Inferior parietal cortex (tissue), 1 donor: ENCODE results near the gene KRTAP5-10.
"Not testable (repeated sequence)": the region's sequence is repeated elsewhere in the genome, so short reads cannot be mapped to it uniquely, and the experiment has no call there.

Experiments used
- DNase-seq: peaks from one replicate; pipeline ENCODE4 v3.0.0-alpha.2; 2016; ENCODE audit errors: extremely low spot score

Gene KRTAP5-10

DNA sequence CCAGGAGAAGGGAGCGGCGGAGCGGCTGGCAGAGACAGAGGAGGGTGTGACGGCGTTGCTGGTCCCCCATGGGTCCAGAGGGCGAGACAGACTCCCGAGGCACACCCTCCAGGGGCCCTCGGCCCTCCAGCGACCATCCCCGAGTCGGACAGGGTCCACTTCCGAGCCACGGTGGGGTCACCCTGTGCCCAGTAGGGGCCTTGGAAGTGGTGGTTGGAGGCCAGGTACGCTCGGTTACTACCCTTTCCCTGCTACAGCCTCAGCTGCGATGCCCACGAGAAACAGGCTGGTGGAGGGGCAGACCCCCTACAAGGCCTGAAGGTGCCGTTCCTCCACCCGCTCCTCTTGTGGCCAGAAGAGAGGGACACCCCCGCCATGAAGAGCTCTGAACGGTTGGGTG, 42.9 kb downstream of the KRTAP5-10 start:
- not testable (repeated sequence) for DNase-seq

GRCh38 chr11:71611218-71611910, 46.0 kb downstream of the KRTAP5-10 start:
- DNase-seq, result not testable (repeated sequence)

- not testable (repeated sequence) for DNase-seq
Observed at GRCh38 chr11:71613931-71614330, 48.6 kb downstream of the KRTAP5-10 start.

DNA sequence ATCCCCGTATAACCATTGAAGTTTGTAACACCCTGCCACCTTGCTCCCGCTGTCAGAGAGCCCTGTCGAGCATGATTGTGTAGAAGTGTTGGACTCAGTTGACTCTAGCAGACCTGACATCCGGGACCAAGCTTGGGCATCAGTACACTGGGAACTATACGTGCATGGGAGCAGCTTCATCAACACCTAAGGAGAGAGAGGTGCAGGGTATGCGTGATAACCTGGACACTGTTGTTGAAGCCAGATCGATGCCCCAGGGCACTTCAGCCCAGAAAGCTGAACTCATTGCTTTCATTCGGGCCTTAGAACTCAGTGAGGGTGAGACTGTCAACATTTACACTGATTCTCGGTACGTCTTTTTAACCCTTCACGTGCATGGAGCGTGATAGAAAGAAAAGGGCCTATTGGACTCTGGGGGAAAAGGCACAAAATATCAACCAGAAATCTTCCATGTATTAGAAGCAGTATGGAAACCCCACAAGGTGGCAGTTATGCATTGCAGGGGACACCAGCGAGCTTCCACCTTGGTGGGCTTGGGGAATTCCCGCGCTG, 49.1 kb downstream of the KRTAP5-10 start:
- not testable (repeated sequence) for DNase-seq

GRCh38 chr11:71615003-71615402, 49.6 kb downstream of the KRTAP5-10 start:
- DNase-seq, result not testable (repeated sequence)
